ENCODE results near the gene CSGALNACT2.
"Not testable (repeated sequence)": the region's sequence is repeated elsewhere in the genome, so short reads cannot be mapped to it uniquely, and the experiment has no call there.

The CSGALNACT2 gene

GRCh38 chr10:43218206-43218950 lies 80.1 kb downstream of the CSGALNACT2 start:
- no peak for DNase-seq

GRCh38 chr10:43218951-43219837 lies 80.9 kb downstream of the CSGALNACT2 start:
- DNase-seq: no peak

- DNase-seq: no peak
These were observed 81.6 kb downstream of the CSGALNACT2 start for GRCh38 chr10:43219848-43220247.

GRCh38 chr10:43220251-43220650 lies 82.0 kb downstream of the CSGALNACT2 start:
- DNase-seq: not testable (repeated sequence)

GRCh38 chr10:43220657-43221418 lies 82.6 kb downstream of the CSGALNACT2 start:
- DNase-seq: peak; percentile 27

- DNase-seq: peak; percentile 26
These were observed 83.4 kb downstream of the CSGALNACT2 start for GRCh38 chr10:43221419-43222209.

- DNase-seq: no peak
These were observed 84.0 kb downstream of the CSGALNACT2 start for GRCh38 chr10:43222210-43222720.

GRCh38 chr10:43223056-43223455 lies 84.8 kb downstream of the CSGALNACT2 start:
- no peak for DNase-seq

- DNase-seq: no peak
These were observed 86.1 kb downstream of the CSGALNACT2 start for GRCh38 chr10:43224321-43224720.

GRCh38 chr10:43225004-43225786 lies 87.0 kb downstream of the CSGALNACT2 start:
- DNase-seq: no peak

- DNase-seq: peak; percentile 54
These were observed 87.5 kb downstream of the CSGALNACT2 start for GRCh38 chr10:43225787-43226153.

- DNase-seq: peak; percentile 22
These were observed 88.2 kb downstream of the CSGALNACT2 start for GRCh38 chr10:43226441-43226840.

- DNase-seq: peak; percentile 24
These were observed 88.9 kb downstream of the CSGALNACT2 start for GRCh38 chr10:43226851-43227845.

GRCh38 chr10:43227911-43228782 lies 89.9 kb downstream of the CSGALNACT2 start:
- DNase-seq: peak; percentile 27

GRCh38 chr10:43228783-43229207 lies 90.5 kb downstream of the CSGALNACT2 start:
- no peak for DNase-seq

- peak; percentile 41 for DNase-seq
These were observed 91.2 kb downstream of the CSGALNACT2 start for GRCh38 chr10:43229208-43230061.

- peak; percentile 27 for DNase-seq
These were observed 92.1 kb downstream of the CSGALNACT2 start for GRCh38 chr10:43230101-43230908.
